ENCODE data around the gene CTDSP1.

The CTDSP1 gene

GRCh38 chr2:218391202-218391601, 8.5 kb upstream of the CTDSP1 start:
- TF ChIP-seq POLR2A (IDR thresholded peaks at IDR 0.05; ENCODE audit: low read length), result no peak
- no peak for TF ChIP-seq GATA1 (IDR thresholded peaks at IDR 0.05; ENCODE audit: low read depth, low read length)
- DNase-seq, result no peak

DNA sequence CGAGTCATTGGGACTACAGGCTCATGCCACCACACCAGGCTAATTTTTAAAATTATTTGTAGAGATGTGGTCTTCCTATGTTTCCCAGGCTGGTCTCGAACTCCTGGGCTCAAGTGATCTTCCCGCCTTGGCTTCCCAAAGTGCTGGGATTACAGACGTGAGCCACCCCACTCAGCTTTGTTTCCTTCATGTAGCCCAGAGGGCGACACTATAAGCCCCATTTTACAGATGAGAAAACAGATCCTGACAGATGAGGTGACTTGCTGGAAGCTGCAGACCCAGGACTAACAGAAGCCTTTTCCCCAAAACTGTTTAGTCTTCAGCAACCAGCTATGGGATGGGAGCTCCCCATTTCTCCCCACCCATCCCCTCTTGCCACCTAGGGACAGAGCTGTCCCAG, 7.2 kb upstream of the CTDSP1 start:
- DNase-seq, result no peak
- TF ChIP-seq POLR2A (IDR thresholded peaks at IDR 0.05; ENCODE audit: low read length) (no peak), GATA1 (IDR thresholded peaks at IDR 0.05; ENCODE audit: low read depth, low read length) (no peak)

- DNase-seq, result no peak
- TF ChIP-seq GATA1 (IDR thresholded peaks at IDR 0.05; ENCODE audit: low read depth, low read length) (no peak), POLR2A (IDR thresholded peaks at IDR 0.05; ENCODE audit: low read length) (no peak)
These were observed 6.7 kb upstream of the CTDSP1 start for GRCh38 chr2:218392891-218393462.

GRCh38 chr2:218393750-218394290, 5.8 kb upstream of the CTDSP1 start:
- peak; percentile 74 to 76 for DNase-seq
- TF ChIP-seq GATA1 (IDR thresholded peaks at IDR 0.05; ENCODE audit: low read depth, low read length) (no peak), POLR2A (IDR thresholded peaks at IDR 0.05; ENCODE audit: low read length) (peak; percentile 72)

- no peak for TF ChIP-seq GATA1 (IDR thresholded peaks at IDR 0.05; ENCODE audit: low read depth, low read length)
- peak; percentile 36 for TF ChIP-seq POLR2A (IDR thresholded peaks at IDR 0.05; ENCODE audit: low read length)
- DNase-seq, result peak; percentile 56 to 59
These were observed 5.2 kb upstream of the CTDSP1 start for GRCh38 chr2:218394298-218395089.

DNA sequence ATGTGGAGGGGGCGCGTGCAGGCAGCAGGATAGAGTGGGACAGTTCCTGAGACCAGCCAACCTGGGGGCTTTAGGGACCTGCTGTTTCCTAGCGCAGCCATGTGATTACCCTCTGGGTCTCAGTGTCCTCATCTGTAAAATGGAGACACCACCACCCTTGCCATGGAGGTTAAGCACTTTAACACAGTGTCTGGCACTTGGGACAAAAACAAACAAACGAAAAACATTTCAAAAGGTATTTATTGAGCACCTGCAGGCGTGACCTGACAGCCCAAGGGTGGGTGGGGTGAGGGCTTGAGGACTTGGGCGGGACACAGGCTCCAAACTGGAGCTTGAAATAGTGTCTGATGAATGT, 4.6 kb upstream of the CTDSP1 start:
- no peak for TF ChIP-seq POLR2A (IDR thresholded peaks at IDR 0.05; ENCODE audit: low read length)
- no peak for TF ChIP-seq GATA1 (IDR thresholded peaks at IDR 0.05; ENCODE audit: low read depth, low read length)

GRCh38 chr2:218395456-218395825, 4.2 kb upstream of the CTDSP1 start:
- no peak for TF ChIP-seq GATA1 (IDR thresholded peaks at IDR 0.05; ENCODE audit: low read depth, low read length)
- TF ChIP-seq POLR2A (IDR thresholded peaks at IDR 0.05; ENCODE audit: low read length), result no peak
- DNase-seq, result peak; percentile 71 to 72

More for the DNA sequence above, 4.6 kb upstream of the CTDSP1 start:
- peak in 1 of 2 experiments; percentile 53 for DNase-seq

DNA sequence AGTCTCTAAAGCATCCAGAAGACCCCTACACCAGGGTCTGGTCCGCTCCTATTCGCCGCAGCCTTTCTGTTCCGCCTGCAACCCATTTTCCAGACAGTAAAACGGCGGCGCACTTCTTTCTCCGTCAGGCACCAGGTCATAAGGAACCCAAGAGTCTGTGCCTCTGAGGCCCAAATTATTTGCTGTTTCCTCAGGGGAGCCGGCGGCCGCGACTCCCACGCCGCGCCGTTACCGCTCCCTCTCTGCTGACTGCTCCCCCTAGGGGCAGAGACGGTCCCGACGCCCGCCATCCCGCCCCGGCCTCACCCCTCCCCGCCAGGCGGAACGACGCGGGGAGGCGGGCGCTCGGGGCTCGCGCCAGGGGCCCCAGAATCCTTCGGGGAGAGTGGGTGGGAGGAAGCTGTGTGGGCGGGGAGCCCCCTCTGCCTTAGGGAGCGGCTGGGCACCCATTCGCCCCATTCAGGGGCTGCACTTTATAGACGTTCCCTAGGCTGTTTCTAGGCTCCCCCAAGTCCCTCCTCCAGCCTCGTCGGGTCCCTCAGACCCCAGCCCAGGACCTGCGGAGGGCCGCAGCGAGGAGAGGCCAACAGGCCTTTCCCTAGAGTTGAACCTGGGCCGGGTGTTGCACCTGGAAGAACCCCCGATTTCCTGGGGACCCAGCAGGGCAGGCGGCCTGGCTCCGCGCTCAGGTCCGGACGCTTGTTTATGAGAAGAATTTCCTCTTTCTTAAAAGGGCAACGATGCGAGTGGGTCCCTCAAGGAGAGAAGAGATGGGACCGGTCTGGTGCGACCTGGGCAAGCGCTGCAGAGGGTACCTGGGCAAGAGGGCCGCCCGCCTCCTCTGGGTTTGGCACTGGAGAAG, 3.6 kb upstream of the CTDSP1 start:
- TF ChIP-seq POLR2A (IDR thresholded peaks at IDR 0.05; ENCODE audit: low read length), result peak; percentile 75
- TF ChIP-seq GATA1 (IDR thresholded peaks at IDR 0.05; ENCODE audit: low read depth, low read length), result no peak

GRCh38 chr2:218396688-218397462, 2.8 kb upstream of the CTDSP1 start:
- TF ChIP-seq GATA1 (IDR thresholded peaks at IDR 0.05; ENCODE audit: low read depth, low read length) (no peak), POLR2A (IDR thresholded peaks at IDR 0.05; ENCODE audit: low read length) (no peak)
- DNase-seq, result peak; percentile 78 to 82

More for the DNA sequence above, 3.6 kb upstream of the CTDSP1 start:
- DNase-seq, result peak; percentile 98

DNA sequence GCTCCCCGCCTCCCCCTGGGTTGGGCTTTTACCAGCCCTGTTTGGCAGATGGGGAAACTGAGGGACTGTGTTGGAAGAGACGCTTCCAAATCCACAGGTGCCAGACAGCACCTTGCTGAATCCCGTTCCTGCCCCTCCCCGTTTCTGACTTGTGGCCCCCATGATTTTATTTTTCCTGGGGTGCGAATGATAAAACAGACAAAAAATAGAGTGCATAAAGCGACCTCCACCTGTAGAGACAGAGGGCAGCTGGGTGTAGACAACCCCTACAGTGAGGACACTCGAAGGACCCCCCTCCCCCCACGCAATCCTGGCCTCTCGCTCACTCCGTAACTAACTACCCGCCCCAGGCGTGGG, 2.2 kb upstream of the CTDSP1 start:
- no peak for DNase-seq
- TF ChIP-seq POLR2A (IDR thresholded peaks at IDR 0.05; ENCODE audit: low read length) (no peak), GATA1 (IDR thresholded peaks at IDR 0.05; ENCODE audit: low read depth, low read length) (no peak)

- TF ChIP-seq POLR2A (IDR thresholded peaks at IDR 0.05; ENCODE audit: low read length) (peak; percentile 92), GATA1 (IDR thresholded peaks at IDR 0.05; ENCODE audit: low read depth, low read length) (no peak)
- DNase-seq, result peak; percentile 87 to 88
These were observed 1.7 kb upstream of the CTDSP1 start for GRCh38 chr2:218397820-218398436.

DNA sequence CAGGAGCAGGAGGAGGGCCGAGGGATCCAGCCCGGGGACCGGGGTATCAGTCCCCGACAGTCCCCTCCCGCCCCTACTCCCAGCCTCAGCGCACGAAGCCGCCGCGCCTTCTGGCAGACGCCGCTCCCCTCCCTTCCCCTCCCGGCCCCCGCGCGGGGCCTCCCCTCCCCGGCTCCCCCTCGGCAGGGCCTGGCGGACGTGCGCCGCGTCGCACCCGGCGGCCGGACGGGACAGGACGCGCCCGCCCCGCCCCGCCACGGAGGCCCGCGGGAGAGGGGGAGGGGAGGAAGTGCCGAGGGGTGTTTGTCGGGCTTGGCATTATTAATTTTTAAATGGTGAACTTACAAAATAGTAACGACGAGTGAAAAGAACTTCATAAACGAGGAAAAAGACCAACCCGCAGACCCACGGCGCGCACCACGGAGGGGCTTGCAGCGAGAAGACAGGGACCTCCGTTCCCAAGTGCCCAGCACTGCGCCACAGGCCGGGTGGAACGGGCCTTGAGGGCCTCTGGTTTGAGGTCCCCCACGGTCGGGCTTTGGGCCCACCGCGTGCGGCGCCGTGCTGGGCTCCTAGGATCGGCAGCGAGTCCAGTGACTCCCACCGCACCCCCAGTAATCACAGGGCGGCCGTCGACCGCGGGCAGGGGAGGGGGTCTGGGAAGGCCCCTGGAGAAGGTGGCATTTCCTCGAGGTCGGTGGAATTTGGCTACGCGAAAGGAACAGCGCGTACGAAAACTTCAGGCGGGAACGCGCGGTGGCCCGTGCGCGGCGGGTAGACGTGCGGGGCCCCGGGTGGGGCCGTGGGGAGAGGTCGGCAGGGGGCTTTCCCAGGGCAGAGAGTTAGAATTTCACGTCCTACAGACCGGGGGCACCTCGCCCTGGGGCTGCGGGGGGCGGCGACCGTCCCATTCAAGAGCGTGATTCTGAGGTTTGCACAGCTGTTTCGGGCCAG, 954 bp upstream of the CTDSP1 start:
- TF ChIP-seq POLR2A (IDR thresholded peaks at IDR 0.05; ENCODE audit: low read length) (no peak), GATA1 (IDR thresholded peaks at IDR 0.05; ENCODE audit: low read depth, low read length) (no peak)
- peak; percentile 88 to 91 for DNase-seq

All from erythroblast (primary cell).